Measurements from ENCODE around the gene OR8B12.
"Not testable (repeated sequence)": the region's sequence is repeated elsewhere in the genome, so short reads cannot be mapped to it uniquely, and the experiment has no call there.

Gene OR8B12

DNA sequence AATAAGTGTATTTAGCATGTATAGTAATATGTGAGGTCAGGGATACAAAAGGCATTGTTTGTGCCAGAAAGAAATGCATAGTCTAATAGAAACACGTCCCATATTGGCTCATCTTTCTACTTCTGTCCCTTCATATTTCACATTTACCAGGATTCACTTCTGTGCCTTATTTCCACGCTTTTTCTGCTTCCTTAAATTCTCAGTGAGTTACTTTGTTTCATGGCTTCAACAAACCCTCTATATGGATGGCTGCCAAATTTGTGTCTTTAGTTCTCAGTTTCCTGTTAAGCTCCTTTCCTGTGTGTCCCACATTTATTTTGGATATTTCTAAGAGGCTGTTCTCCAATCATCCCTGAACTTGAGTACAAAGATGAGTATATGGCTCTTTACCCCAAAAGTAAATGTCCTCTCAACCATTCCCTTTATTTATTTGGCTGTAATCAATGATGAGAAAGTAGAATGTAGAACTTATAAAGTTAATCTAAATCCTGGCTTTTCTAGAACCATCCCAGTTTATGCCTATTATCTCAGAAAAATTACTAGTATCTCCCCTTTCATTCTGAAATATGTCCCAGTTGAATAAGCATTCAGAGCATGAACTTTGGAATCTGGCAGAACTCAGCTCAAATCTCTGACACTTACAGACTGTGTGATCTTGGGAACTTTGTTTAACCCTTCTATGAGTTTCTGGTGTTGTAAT is 23.5 kb downstream of the OR8B12 start:
- DNase-seq (ENCODE audit: low read depth): no peak

DNA sequence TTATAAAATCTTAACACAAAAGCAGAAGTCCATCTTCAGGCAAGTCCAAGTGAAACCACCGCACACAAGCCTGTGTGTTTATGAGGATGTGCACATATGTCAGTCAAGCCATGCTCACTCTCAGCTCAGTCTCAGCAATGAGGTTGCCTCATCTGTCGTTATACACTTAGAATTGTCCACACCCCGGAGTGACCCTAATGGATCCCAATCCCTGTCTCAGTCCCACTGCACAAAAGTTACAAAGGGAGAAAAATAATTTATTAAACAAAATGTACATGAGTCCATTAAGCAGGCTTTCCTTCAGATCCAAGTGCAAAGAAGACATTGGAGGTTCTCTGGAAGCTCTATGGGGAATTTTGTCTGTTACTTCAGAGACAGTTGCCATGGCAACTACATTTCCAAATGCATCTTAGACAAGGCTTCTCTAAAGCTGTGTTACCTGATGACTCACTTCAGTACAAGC is 24.4 kb downstream of the OR8B12 start:
- no peak for DNase-seq (ENCODE audit: low read depth)

- DNase-seq (ENCODE audit: low read depth): no peak
Observed at GRCh38 chr11:124517314-124517713, 26.1 kb downstream of the OR8B12 start.

DNA sequence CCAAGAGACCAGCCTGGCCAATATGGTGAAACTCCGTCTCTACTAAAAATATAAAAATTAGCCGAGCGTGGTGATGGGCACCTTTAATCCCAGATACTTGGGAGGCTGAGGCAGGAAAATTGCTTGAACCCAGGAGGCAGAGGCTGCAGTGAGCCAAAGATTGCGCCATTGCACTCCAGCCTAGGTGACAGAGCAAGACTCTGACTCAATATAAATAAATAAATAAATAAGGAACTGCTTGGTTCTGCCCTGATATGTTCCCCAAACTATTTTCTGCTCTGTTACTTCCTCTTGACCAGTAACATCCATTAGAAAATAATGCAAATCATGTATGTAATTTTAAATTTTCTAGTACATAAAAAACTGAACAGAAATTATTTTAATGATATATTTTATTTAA is 28.8 kb downstream of the OR8B12 start:
- not testable (repeated sequence) for DNase-seq (ENCODE audit: low read depth)

- no peak for DNase-seq (ENCODE audit: low read depth)
Observed at GRCh38 chr11:124514131-124514530, 29.3 kb downstream of the OR8B12 start.

DNA sequence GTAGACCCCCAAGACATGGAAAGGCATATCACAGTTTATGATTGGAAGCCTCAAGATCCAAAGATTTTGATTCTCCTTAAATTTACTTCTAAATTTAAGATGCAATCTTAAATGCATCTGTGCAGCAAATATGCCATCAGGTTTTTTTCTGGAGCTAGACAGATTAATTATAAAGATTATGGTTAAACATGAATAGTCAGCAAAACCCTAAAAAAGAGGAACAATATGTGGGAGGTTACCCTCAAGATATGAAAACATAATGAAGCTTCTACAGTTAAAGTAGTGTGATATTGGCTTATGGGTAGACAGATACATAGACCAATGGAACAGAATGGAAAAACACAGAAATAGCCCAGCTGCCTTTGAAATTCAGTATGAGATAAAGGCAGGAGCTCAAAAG is 31.7 kb downstream of the OR8B12 start:
- no peak for DNase-seq (ENCODE audit: low read depth)

DNA sequence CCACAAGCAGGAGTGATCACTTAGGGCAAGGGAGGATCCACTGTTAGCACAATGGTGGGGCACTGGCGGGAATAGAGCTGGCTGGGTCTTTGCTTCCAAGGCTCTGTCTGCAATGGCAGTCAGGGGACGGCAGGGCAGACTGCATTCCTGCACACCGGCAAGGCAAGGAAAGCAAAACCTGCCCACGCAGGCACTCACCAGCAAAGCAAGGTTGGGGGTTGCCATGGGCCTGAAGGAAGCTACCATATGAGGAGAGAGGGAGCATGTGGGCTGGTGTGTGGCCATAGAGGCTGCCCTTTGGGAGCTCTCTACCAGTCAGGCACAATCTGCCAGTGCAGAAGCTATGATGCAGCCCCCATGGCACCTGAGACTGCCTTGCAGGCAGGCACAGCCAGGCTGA is 33.2 kb downstream of the OR8B12 start:
- DNase-seq (ENCODE audit: low read depth): no peak

GRCh38 chr11:124499711-124500110 is 43.7 kb downstream of the OR8B12 start:
- no peak for DNase-seq (ENCODE audit: low read depth)

- DNase-seq (ENCODE audit: low read depth): no peak
Observed at GRCh38 chr11:124493016-124493655, 50.3 kb downstream of the OR8B12 start.
